ENCODE data around the gene EIF6. TPM values are rescaled to one million over a fixed set of nuclear protein-coding genes. Genes with fewer than 3 reads are reported as not detected.

EIF6 gene
- total and polyA plus RNA-seq, 2 of the 8 experiments (the other 6 are each of a cell fraction or from before 2014, with no cell fraction given): 184 to 319 TPM

DNA sequence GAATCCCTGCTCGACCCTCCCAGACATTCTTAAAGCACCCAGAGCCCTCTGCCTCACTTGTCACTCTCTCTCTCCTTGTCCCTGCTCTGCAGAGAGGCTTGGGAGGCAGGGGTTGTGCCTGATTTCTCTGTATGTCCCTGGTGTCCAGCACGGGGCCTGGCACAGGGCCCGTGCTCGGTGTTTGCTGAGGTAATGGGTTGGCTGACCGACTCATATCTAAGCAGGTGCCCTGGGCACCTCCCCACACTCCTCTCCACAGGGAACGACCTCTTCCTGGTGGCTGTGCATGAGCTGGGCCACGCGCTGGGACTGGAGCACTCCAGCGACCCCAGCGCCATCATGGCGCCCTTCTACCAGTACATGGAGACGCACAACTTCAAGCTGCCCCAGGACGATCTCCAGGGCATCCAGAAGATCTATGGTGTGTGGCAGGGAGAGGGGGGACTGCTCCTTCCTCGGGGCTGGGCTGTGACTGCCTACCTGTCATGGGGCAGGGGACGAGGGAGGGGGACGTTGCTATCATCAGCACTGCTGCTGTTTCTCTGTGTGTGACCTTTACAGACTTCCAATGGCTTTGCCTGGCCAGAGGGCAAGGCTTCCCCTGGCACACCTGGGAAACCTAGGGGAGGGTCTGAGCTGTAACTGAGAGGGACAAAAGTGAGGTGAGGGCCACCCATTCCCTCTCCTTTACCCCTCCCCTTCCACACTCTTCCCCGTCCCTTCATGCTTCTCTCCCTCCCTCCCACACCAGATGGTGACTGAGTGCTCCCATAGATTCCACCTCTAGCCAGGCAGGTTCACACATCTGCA lies 20.8 kb downstream of the EIF6 start:
- peak overlapping the region in 3 of 4 experiments; percentile 79 to 85 (median 84); a peak in 6 of 7 replicates for H3K9ac ChIP-seq (replicated peaks in 1 of 4; ENCODE audit: extremely low read depth in 1 of 4, low read depth in 3 of 4, low read length in 3 of 4)
- peak overlapping the region; percentile 99 for H3K27ac ChIP-seq (ENCODE audit: low read depth, low read length)
- peak overlapping the region; percentile 61 for H3K4ac ChIP-seq (replicated peaks; ENCODE audit: insufficient read length, low read depth, low read length)
- ChIA-PET POLR2A (ENCODE audit: partially characterized antibody) (interaction anchor here (0.6 to 7.2 kb wide), 43 partner anchors 11 to 566 kb away, joined by 3 to 98 read pairs (median 3); partner anchors contain the start of genes EDEM2, EIF6, MMP24 and MMP24OS), CTCF (ENCODE audit: partially characterized antibody) (interaction anchor here (0.7 to 11.5 kb wide), 20 partner anchors 12 to 285 kb away, joined by 3 to 135 read pairs (median 4); partner anchors contain the start of genes EDEM2 and MMP24)
- peak overlapping the region; percentile 97 for H2BK5ac ChIP-seq (ENCODE audit: low read depth, low read length)
- peak overlapping the region; percentile 98 for H4K91ac ChIP-seq (replicated peaks; ENCODE audit: insufficient read length, low read length)
- H3K79me2 ChIP-seq (ENCODE audit: control insufficient read depth in 1 of 2, insufficient read depth in 2 of 2, low read length in 2 of 2): no peaks in the 10 kb centered on the region
- H4K5ac ChIP-seq (ENCODE audit: insufficient read length, low read depth, low read length): peak overlapping the region; percentile 97
- peak overlapping the region; percentile 100 for H2BK12ac ChIP-seq (ENCODE audit: low read depth, low read length)
- 63% methylated on average over 17 of the region's 17 CpGs; no CpG with 5 or more reads in 1 of the 2 experiments for WGBS, 2 experiments (ENCODE audit: extremely low coverage in 1 of 2, insufficient coverage in 1 of 2, insufficient read length in 1 of 2, insufficient replicate concordance in 2 of 2, low coverage in 1 of 2, low lambda C conversion rate in 2 of 2, missing lambda C conversion rate in 1 of 2)
- H3K56ac ChIP-seq (replicated peaks; ENCODE audit: insufficient read length, low read depth, low read length): peak overlapping the region; percentile 62
- peak overlapping the region; percentile 99 for H3K18ac ChIP-seq (ENCODE audit: extremely low read depth, low read length)
- no peaks in the 10 kb centered on the region; the same call in 1 of the 2 replicates for H3K23me2 ChIP-seq (ENCODE audit: low read depth, low read length)
- no peaks in the 10 kb centered on the region for H3K79me1 ChIP-seq (ENCODE audit: low read depth, low read length)
- peaks cover 16 to 39% (median 30%) of the 10 kb centered on the region in 4 experiments for H3K4me1 ChIP-seq (replicated peaks in 1 of 4; ENCODE audit: control insufficient read depth in 3 of 4, insufficient read depth in 4 of 4, low read length in 3 of 4)
- H2BK15ac ChIP-seq (ENCODE audit: low read length): peak overlapping the region; percentile 73; the same call in 1 of the 2 replicates
- H2AFZ ChIP-seq (ENCODE audit: low read length): no peak overlapping the region
- no peaks in the 10 kb centered on the region for H4K20me1 ChIP-seq (replicated peaks in 1 of 2; ENCODE audit: control insufficient read depth in 1 of 2, insufficient read depth in 2 of 2, low read length in 2 of 2)
- H2AK5ac ChIP-seq (ENCODE audit: low read depth, low read length): peak overlapping the region; percentile 100
- FAIRE-seq (no peak), DNase-seq (ENCODE audit: low read depth in 1 of 2, low spot score in 2 of 2) (no peak)
- peak overlapping the region; percentile 93; the same call in 1 of the 2 replicates for H4K8ac ChIP-seq (ENCODE audit: extremely low read depth, insufficient read depth, low read length)
- peak overlapping the region; percentile 98 for H2BK120ac ChIP-seq (replicated peaks; ENCODE audit: low read depth, low read length)
- H2BK20ac ChIP-seq (ENCODE audit: low read length): peak overlapping the region; percentile 98
- 0 out of 8 replicates have a peak, but pooled peaks cover 0 to 3% (median 0%) of the 10 kb centered on the region in 4 experiments for H3K36me3 ChIP-seq (ENCODE audit: control insufficient read depth in 2 of 4, insufficient read depth in 4 of 4, low read length in 3 of 4)
- H3K4me2 ChIP-seq (ENCODE audit: insufficient read depth in 1 of 2, low read depth in 2 of 2, low read length in 2 of 2): peak overlapping the region; percentile 64 to 88
- H3K14ac ChIP-seq (ENCODE audit: insufficient read length): no peak overlapping the region
- peak overlapping the region in 3 of 4 experiments; percentile 9 to 39 (median 16); a peak in 4 of 8 replicates for H3K4me3 ChIP-seq (ENCODE audit: extremely low read depth in 1 of 4, insufficient read depth in 2 of 4, low read depth in 3 of 4, low read length in 4 of 4)
- H3K23ac ChIP-seq (ENCODE audit: insufficient read length): peak overlapping the region; percentile 13
- no peaks in the 10 kb centered on the region for H3K27me3 ChIP-seq (replicated peaks in 1 of 4; ENCODE audit: control insufficient read depth in 3 of 4, extremely low read depth in 1 of 4, insufficient read depth in 3 of 4, low read length in 3 of 4)
- no peaks in the 10 kb centered on the region for H3K9me3 ChIP-seq (ENCODE audit: insufficient read depth in 2 of 2, low read depth in 1 of 2, low read length in 1 of 2)
- no peak for TF ChIP-seq JUN (IDR thresholded peaks at IDR 0.05; ENCODE audit: low read depth, low read length)
- no peak for TF ChIP-seq CHD2 (IDR thresholded peaks at IDR 0.05; ENCODE audit: low read length)
- TF ChIP-seq GABPA (IDR thresholded peaks at IDR 0.05; ENCODE audit: borderline replicate concordance, insufficient read depth, low read length): no peak
- no peak for TF ChIP-seq ASH2L (IDR thresholded peaks at IDR 0.05; ENCODE audit: low read length)
- 0 out of 2 replicates have a peak, but pooled peaks have one; percentile 16 for TF ChIP-seq TAF1 (IDR thresholded peaks at IDR 0.05; ENCODE audit: low read depth, low read length)
- no peak for TF ChIP-seq CTBP2 (IDR thresholded peaks at IDR 0.05; ENCODE audit: borderline replicate concordance, insufficient read depth, insufficient read length, low read length)
- TF ChIP-seq POLR2AphosphoS5 (IDR thresholded peaks at IDR 0.05; ENCODE audit: low read depth, low read length): peak; percentile 77
- no peak for TF ChIP-seq CREB1 (IDR thresholded peaks at IDR 0.05)
- TF ChIP-seq, protein P1, sequence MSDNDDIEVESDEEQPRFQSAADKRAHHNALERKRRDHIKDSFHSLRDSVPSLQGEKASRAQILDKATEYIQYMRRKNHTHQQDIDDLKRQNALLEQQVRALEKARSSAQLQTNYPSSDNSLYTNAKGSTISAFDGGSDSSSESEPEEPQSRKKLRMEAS (IDR thresholded peaks at IDR 0.05): 0 out of 2 replicates have a peak, but pooled peaks have one; percentile 3
- TF ChIP-seq SAP30 (IDR thresholded peaks at IDR 0.05; ENCODE audit: insufficient read depth, insufficient replicate concordance, low read length): no peak
- no peak for TF ChIP-seq BRCA1 (IDR thresholded peaks at IDR 0.05; ENCODE audit: low read depth, low read length)

Data from H1 (cell line).